Suprapubic skin (tissue), 3 donors: ENCODE results near the gene MRPL50.

Experiments used
- EP300 ChIP-seq: sonication (generic); formaldehyde crosslinking; IDR thresholded peaks from one replicate; pipeline ENCODE4 v1.6.1; 2017; ENCODE audit warnings: antibody characterized with exemption
- POLR2A ChIP-seq, 2 donors: fragments of 450-650 bp; IDR thresholded peaks; one replicate each; pipeline ENCODE4 v1.6.1; 2017; ENCODE audit warnings: antibody characterized with exemption in 2 of 2, mild to moderate bottlenecking in 2 of 2, moderate library complexity in 2 of 2
- TF ChIP-seq, protein P1 (sequence below), 2 donors: fragments of 200-600 bp in 1 of 2; fragments of 450-650 bp in 1 of 2; sonication (generic) in 1 of 2; IDR thresholded peaks; one replicate each; pipeline ENCODE4 v1.5.1; 2016 to 2019; ENCODE audit warnings: antibody characterized with exemption in 2 of 2, mild to moderate bottlenecking in 1 of 2, moderate library complexity in 1 of 2

DNA sequence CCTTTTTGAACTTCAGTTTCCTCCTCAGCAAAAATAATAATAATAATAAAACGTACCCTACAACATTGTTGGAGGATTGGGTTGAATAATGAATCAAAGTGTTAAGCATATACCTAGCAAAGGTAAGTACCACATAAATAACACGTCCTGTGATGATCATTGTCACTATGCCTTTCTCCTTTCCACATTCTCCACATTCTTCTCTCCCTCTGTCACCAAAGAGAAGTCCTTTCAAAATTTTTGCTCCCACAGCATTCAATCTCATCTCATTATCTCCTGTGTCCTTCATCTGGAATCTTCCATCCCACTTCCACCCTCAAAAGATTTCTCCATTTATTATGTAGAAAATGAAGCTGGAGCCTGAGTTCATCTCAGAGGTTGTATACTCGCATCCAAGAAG is 44.3 kb upstream of the MRPL50 start:
- TF ChIP-seq, protein P1, sequence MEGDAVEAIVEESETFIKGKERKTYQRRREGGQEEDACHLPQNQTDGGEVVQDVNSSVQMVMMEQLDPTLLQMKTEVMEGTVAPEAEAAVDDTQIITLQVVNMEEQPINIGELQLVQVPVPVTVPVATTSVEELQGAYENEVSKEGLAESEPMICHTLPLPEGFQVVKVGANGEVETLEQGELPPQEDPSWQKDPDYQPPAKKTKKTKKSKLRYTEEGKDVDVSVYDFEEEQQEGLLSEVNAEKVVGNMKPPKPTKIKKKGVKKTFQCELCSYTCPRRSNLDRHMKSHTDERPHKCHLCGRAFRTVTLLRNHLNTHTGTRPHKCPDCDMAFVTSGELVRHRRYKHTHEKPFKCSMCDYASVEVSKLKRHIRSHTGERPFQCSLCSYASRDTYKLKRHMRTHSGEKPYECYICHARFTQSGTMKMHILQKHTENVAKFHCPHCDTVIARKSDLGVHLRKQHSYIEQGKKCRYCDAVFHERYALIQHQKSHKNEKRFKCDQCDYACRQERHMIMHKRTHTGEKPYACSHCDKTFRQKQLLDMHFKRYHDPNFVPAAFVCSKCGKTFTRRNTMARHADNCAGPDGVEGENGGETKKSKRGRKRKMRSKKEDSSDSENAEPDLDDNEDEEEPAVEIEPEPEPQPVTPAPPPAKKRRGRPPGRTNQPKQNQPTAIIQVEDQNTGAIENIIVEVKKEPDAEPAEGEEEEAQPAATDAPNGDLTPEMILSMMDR (IDR thresholded peaks at IDR 0.05), result no peak
- TF ChIP-seq POLR2A (IDR thresholded peaks at IDR 0.05) (no peak), EP300 (no peak)
